Measurements from ENCODE around the gene LRMDA. TPM values are rescaled to one million over a fixed set of nuclear protein-coding genes. Genes with fewer than 3 reads are reported as not detected.

LRMDA gene
- total RNA-seq, 1 experiment from 2014 or later, result not detected

GRCh38 chr10:76404531-76404930 is 973.1 kb downstream of the LRMDA start:
- no peak for TF ChIP-seq EZH2 (IDR thresholded peaks at IDR 0.05; ENCODE audit: borderline replicate concordance, low read depth, low read length, poor library complexity, severe bottlenecking)
- TF ChIP-seq, protein P1, sequence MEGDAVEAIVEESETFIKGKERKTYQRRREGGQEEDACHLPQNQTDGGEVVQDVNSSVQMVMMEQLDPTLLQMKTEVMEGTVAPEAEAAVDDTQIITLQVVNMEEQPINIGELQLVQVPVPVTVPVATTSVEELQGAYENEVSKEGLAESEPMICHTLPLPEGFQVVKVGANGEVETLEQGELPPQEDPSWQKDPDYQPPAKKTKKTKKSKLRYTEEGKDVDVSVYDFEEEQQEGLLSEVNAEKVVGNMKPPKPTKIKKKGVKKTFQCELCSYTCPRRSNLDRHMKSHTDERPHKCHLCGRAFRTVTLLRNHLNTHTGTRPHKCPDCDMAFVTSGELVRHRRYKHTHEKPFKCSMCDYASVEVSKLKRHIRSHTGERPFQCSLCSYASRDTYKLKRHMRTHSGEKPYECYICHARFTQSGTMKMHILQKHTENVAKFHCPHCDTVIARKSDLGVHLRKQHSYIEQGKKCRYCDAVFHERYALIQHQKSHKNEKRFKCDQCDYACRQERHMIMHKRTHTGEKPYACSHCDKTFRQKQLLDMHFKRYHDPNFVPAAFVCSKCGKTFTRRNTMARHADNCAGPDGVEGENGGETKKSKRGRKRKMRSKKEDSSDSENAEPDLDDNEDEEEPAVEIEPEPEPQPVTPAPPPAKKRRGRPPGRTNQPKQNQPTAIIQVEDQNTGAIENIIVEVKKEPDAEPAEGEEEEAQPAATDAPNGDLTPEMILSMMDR (conservative IDR thresholded peaks at IDR 0.05; ENCODE audit: low read depth, low read length), result no peak
- Histone ChIP-seq H3K27me3 (replicated peaks; ENCODE audit: insufficient read depth, low read depth, low read length, poor library complexity) (no peaks in the 10 kb centered on the region), H3K4me3 (ENCODE audit: low read depth, low read length, poor library complexity, severe bottlenecking) (no peak overlapping the region), H3K9me3 (ENCODE audit: low read depth, low read length, poor library complexity, severe bottlenecking) (no peaks in the 10 kb centered on the region), H3K36me3 (ENCODE audit: insufficient read depth, low read length, poor library complexity, severe bottlenecking) (no peaks in the 10 kb centered on the region), H3K4me1 (ENCODE audit: insufficient read depth, low read length, poor library complexity, severe bottlenecking) (no peaks in the 10 kb centered on the region), H3K27ac (ENCODE audit: low read depth, low read length, poor library complexity, severe bottlenecking) (no peak overlapping the region)
- intact Hi-C loops (cut with micrococcal nuclease; ENCODE audit: unreplicated experiment), result no loop called here
- ChIA-PET POLR2A (ENCODE audit: low non-redundant PET) (no interaction called here), CTCF (no interaction called here)
- BruUV-seq (replicated peaks), result no TSS peak
- no peak for DNase-seq (ENCODE audit: low spot score)

DNA sequence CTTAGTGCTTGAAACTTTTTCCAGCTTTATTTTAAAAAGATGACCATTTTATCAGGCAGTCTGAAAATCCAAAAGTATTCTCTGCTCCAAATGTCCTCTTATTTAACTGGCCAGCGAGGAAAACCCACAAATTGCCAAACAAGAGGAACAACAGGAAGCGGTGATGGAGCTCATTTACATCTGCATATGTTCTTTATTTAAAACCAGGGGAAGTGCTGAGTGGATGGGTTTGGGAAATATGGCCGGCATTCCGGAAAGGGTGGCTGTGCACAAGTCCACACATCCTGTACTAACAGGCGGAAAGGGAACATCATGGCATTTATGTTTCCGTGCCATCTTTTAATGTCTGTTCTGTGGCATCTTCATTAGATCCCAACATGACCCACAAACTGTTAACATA is 974.5 kb downstream of the LRMDA start:
- ChIA-PET CTCF (no interaction called here), POLR2A (ENCODE audit: low non-redundant PET) (no interaction called here)
- BruUV-seq (replicated peaks), result no TSS peak

DNA sequence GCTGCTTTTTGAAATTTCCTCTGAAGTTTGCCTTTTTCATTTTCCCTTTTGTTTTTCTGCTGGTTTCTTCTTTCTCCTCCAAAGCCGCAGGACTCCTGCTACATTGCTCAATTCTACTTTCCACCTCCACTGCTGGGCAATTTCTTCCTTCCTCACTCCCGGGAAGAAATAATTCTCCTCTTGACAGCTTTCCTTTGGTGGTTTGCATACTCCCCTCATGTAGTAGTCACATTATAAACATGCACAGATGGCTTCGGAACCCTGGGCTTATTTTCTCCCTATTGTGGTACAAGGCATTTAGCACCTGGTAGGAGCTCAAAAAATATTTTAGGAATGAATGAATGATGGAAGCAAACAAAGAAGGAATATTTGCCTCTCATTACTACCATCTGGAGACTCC is 977.2 kb downstream of the LRMDA start:
- no peaks in the 10 kb centered on the region for H3K27me3 ChIP-seq (replicated peaks; ENCODE audit: insufficient read depth, low read depth, low read length, poor library complexity)
- no peak overlapping the region for H3K27ac ChIP-seq (ENCODE audit: low read depth, low read length, poor library complexity, severe bottlenecking)
- no peaks in the 10 kb centered on the region for H3K9me3 ChIP-seq (ENCODE audit: low read depth, low read length, poor library complexity, severe bottlenecking)
- TF ChIP-seq, protein P1 (conservative IDR thresholded peaks at IDR 0.05; ENCODE audit: low read depth, low read length), result no peak
- no peak for TF ChIP-seq EZH2 (IDR thresholded peaks at IDR 0.05; ENCODE audit: borderline replicate concordance, low read depth, low read length, poor library complexity, severe bottlenecking)
- CTCF ChIA-PET, result no interaction called here
- H3K36me3 ChIP-seq (ENCODE audit: insufficient read depth, low read length, poor library complexity, severe bottlenecking), result no peaks in the 10 kb centered on the region
- H3K4me3 ChIP-seq (ENCODE audit: low read depth, low read length, poor library complexity, severe bottlenecking), result no peak overlapping the region
- POLR2A ChIA-PET (ENCODE audit: low non-redundant PET), result no interaction called here
- BruUV-seq (replicated peaks), result no TSS peak
- no peak for DNase-seq (ENCODE audit: low spot score)
- no peaks in the 10 kb centered on the region for H3K4me1 ChIP-seq (ENCODE audit: insufficient read depth, low read length, poor library complexity, severe bottlenecking)
- intact Hi-C loops (cut with micrococcal nuclease; ENCODE audit: unreplicated experiment), result no loop called here

More for the DNA sequence above, 974.5 kb downstream of the LRMDA start:
- Histone ChIP-seq H3K4me3 (ENCODE audit: low read depth, low read length, poor library complexity, severe bottlenecking) (no peak overlapping the region), H3K9me3 (ENCODE audit: low read depth, low read length, poor library complexity, severe bottlenecking) (no peaks in the 10 kb centered on the region), H3K27me3 (replicated peaks; ENCODE audit: insufficient read depth, low read depth, low read length, poor library complexity) (no peaks in the 10 kb centered on the region), H3K36me3 (ENCODE audit: insufficient read depth, low read length, poor library complexity, severe bottlenecking) (no peaks in the 10 kb centered on the region), H3K27ac (ENCODE audit: low read depth, low read length, poor library complexity, severe bottlenecking) (no peak overlapping the region), H3K4me1 (ENCODE audit: insufficient read depth, low read length, poor library complexity, severe bottlenecking) (no peaks in the 10 kb centered on the region)
- intact Hi-C loops (cut with micrococcal nuclease; ENCODE audit: unreplicated experiment), result no loop called here
- no peak for DNase-seq (ENCODE audit: low spot score)
- TF ChIP-seq EZH2 (IDR thresholded peaks at IDR 0.05; ENCODE audit: borderline replicate concordance, low read depth, low read length, poor library complexity, severe bottlenecking), result no peak
- TF ChIP-seq, protein P1 (conservative IDR thresholded peaks at IDR 0.05; ENCODE audit: low read depth, low read length), result no peak
